ENCODE data around the gene PNPO. TPM values are rescaled to one million over a fixed set of nuclear protein-coding genes. Genes with fewer than 3 reads are reported as not detected.

Gene PNPO
- total RNA-seq, 3 donors from 2014 or later: 82.8 to 83.5 (median 83.2) TPM

Other genes starting within 250 kb of the PNPO start
- gene TBKBP1, start 247.4 kb upstream of the PNPO start, total RNA-seq: 10 to 100 TPM; 24.4 to 34.7 (median 24.6) TPM
- gene TBX21, start 208.3 kb upstream of the PNPO start, total RNA-seq: 100 to 1,000 TPM in 2 of 3 donors, 10 to 100 TPM in 1; 77.8 to 111 (median 101) TPM
- 1 to 10 TPM; 8.1 to 9.3 (median 9.0) TPM for gene OSBPL7, start 119.8 kb upstream of the PNPO start, total RNA-seq
- 10 to 100 TPM; 56.6 to 62.1 (median 58.6) TPM for gene MRPL10, start 110.0 kb upstream of the PNPO start, total RNA-seq
- under 1 TPM; 0.27 to 0.63 (median 0.29) TPM for gene LRRC46, start 109.9 kb upstream of the PNPO start, total RNA-seq
- gene SCRN2, start 100.3 kb upstream of the PNPO start, total RNA-seq: 10 to 100 TPM; 13.9 to 15.6 (median 14.5) TPM
- gene SP6, start 90.4 kb upstream of the PNPO start, total RNA-seq: under 1 TPM; 0.05 to 0.08 (median 0.05) TPM
- 10 to 100 TPM; 20.9 to 25.6 (median 23.1) TPM for gene SP2, start 45.3 kb upstream of the PNPO start, total RNA-seq
- under 1 TPM in 2 of 3 donors, not detected in 1; 0.14 to 0.29 TPM for gene PRR15L, start 16.3 kb downstream of the PNPO start, total RNA-seq
- gene CDK5RAP3, start 29.5 kb downstream of the PNPO start, total RNA-seq: 100 to 1,000 TPM; 145 to 159 (median 156) TPM
- 1 to 10 TPM; 2.6 to 3.9 (median 3.2) TPM for gene COPZ2, start 96.2 kb downstream of the PNPO start, total RNA-seq
- gene NFE2L1, start 106.8 kb downstream of the PNPO start, total RNA-seq: 100 to 1,000 TPM in 2 of 3 donors, 10 to 100 TPM in 1; 93.1 to 123 (median 109) TPM
- gene CBX1, start 159.9 kb downstream of the PNPO start, total RNA-seq: 10 to 100 TPM; 53.2 to 64.4 (median 60.8) TPM
- 10 to 100 TPM; 30.5 to 41.9 (median 30.9) TPM for gene SNX11, start 166.2 kb downstream of the PNPO start, total RNA-seq